B cell (primary cell): ENCODE measurements around the gene THBS4. TPM values are rescaled to one million over a fixed set of nuclear protein-coding genes. Genes with fewer than 3 reads are reported as not detected.
A peak's percentile ranks its signal among the peaks of the same experiment; 100 is the strongest.

Experiments used
- ATAC-seq: fragments of 200-7000 bp; cut with Tn5 transposase; one replicate; pipeline ENCODE4 v1.10.0; 2021; ENCODE audit warnings: low read depth, mild to moderate bottlenecking, moderate number of reproducible peaks, moderate library complexity
- CTCF ChIA-PET: fragments of 350-600 bp; sonication (Branson Sonifier 250); formaldehyde crosslinking; loops from one replicate; lab custom pipeline; 2021; ENCODE audit warnings: antibody characterized with exemption, inconsistent platforms; lab: Charles Lee
- POLR2A ChIA-PET: fragments of 350-600 bp; sonication (Branson Sonifier 250); formaldehyde crosslinking; loops from one replicate; lab custom pipeline; 2021; ENCODE audit warnings: antibody characterized with exemption; lab: Charles Lee
- DNase-seq: peaks from one replicate; pipeline ENCODE4 v3.0.0; 2013
- H2AFZ ChIP-seq: 2 replicates; pipeline ENCODE4 v1.6.1; 2012; ENCODE audit warnings: mild to moderate bottlenecking, low read depth, low read length; ENCODE audit not compliant: insufficient read depth, poor library complexity, severe bottlenecking
- H3K27ac ChIP-seq, 2 donors: 1 replicate in 1 of 2; 2 replicates in 1 of 2; pipeline ENCODE4 v1.5.1; 2012 to 2013; ENCODE audit warnings: low read length in 2 of 2, mild to moderate bottlenecking in 2 of 2, moderate library complexity in 1 of 2
- H3K27me3 ChIP-seq, 4 experiments: fragments of 200-600 bp in 1 of 4; sonication (generic) in 1 of 4; replicated peaks in 1 of 4; 1 replicate in 2 of 4; 2 replicates in 2 of 4; pipeline versions ENCODE4 v1.6.1 to v1.7.0; 2013 to 2016; ENCODE audit warnings: low read length in 3 of 4, mild to moderate bottlenecking in 2 of 4, mixed read lengths in 1 of 4, moderate library complexity in 1 of 4; ENCODE audit not compliant: insufficient read depth in 4 of 4, control insufficient read depth in 3 of 4; ENCODE audit errors: control extremely low read depth in 1 of 4
- H3K36me3 ChIP-seq, 2 experiments: replicated peaks in 1 of 2; 1 replicate in 1 of 2; 2 replicates in 1 of 2; pipeline versions ENCODE4 v1.6.1 to v1.7.1; 2013; ENCODE audit warnings: low read length in 1 of 2; ENCODE audit not compliant: insufficient read depth in 2 of 2, control insufficient read depth in 1 of 2; ENCODE audit errors: control extremely low read depth in 1 of 2, extremely low read depth in 1 of 2
- H3K4me1 ChIP-seq, 2 donors: fragments of 200-600 bp in 1 of 2; sonication (generic) in 1 of 2; 1 replicate in 1 of 2; 2 replicates in 1 of 2; pipeline versions ENCODE4 v1.5.1 to v1.6.1; 2013 to 2017; ENCODE audit warnings: low read length in 2 of 2; ENCODE audit not compliant: control insufficient read depth in 2 of 2, insufficient read depth in 2 of 2
- H3K4me2 ChIP-seq: replicated peaks from 2 replicates; pipeline ENCODE3; 2012; ENCODE audit warnings: mild to moderate bottlenecking, low read depth, low read length; ENCODE audit not compliant: poor library complexity, severe bottlenecking
- H3K4me3 ChIP-seq, 5 experiments: fragments of 200-600 bp in 1 of 5; sonication (generic) in 1 of 5; 1 replicate in 3 of 5; 2 replicates in 2 of 5; pipeline versions ENCODE4 v1.5.1 to v1.7.0; 2011 to 2016; ENCODE audit warnings: low read length in 4 of 5, mild to moderate bottlenecking in 4 of 5, low read depth in 2 of 5, control low read depth in 1 of 5, moderate library complexity in 1 of 5; ENCODE audit not compliant: insufficient read depth in 1 of 5; ENCODE audit errors: control extremely low read depth in 1 of 5, extremely low read depth in 1 of 5
- H3K79me2 ChIP-seq: fragments of 200-600 bp; sonication (generic); one replicate; pipeline ENCODE4 v1.6.0; 2016; ENCODE audit warnings: low read length; ENCODE audit not compliant: control insufficient read depth, insufficient read depth
- H3K9ac ChIP-seq: fragments of 200-600 bp; sonication (generic); 2 replicates; pipeline ENCODE4 v1.6.1; 2017; ENCODE audit warnings: mild to moderate bottlenecking, low read length, moderate library complexity
- H3K9me3 ChIP-seq, 3 donors: one replicate each; pipeline versions ENCODE4 v1.6.1 to v1.7.1; 2013; ENCODE audit warnings: low read length in 2 of 3; ENCODE audit not compliant: control insufficient read depth in 2 of 3, insufficient read depth in 1 of 3; ENCODE audit errors: control extremely low read depth in 1 of 3
- H4K20me1 ChIP-seq: 2 replicates; pipeline ENCODE4 v1.6.0; 2012; ENCODE audit warnings: mild to moderate bottlenecking, low read length; ENCODE audit not compliant: insufficient read depth, control insufficient read depth, poor library complexity, severe bottlenecking
- H3K27ac Mint-ChIP-seq: one replicate; pipeline ENCODE4 v1.8.0; 2021; ENCODE audit warnings: mixed read lengths
- H3K27me3 Mint-ChIP-seq: one replicate; pipeline ENCODE4 v1.8.0; 2021; ENCODE audit warnings: mixed read lengths
- H3K4me1 Mint-ChIP-seq: one replicate; pipeline ENCODE4 v1.8.0; 2021; ENCODE audit warnings: mixed read lengths
- H3K4me3 Mint-ChIP-seq: one replicate; pipeline ENCODE4 v1.8.0; 2021; ENCODE audit warnings: mixed read lengths
- H3K9me3 Mint-ChIP-seq: one replicate; pipeline ENCODE4 v1.8.0; 2022; ENCODE audit warnings: mixed read lengths; ENCODE audit not compliant: insufficient read depth
- EZH2 ChIP-seq: IDR thresholded peaks from 2 replicates; pipeline ENCODE4 v1.6.1; 2012; ENCODE audit warnings: borderline replicate concordance, low read depth, mild to moderate bottlenecking, moderate library complexity, low read length; ENCODE audit not compliant: insufficient read depth, poor library complexity, severe bottlenecking
- WGBS: methylation state at CpG from one replicate; pipeline ENCODE4 v1.1.5; 2013; ENCODE audit warnings: missing lambda C conversion rate; ENCODE audit not compliant: insufficient coverage; 5-methylcytosine and 5-hydroxymethylcytosine counted together
- intact Hi-C: fragments of 100-400 bp; cut with micrococcal nuclease; formaldehyde crosslinking; loops from one replicate; pipeline ENCODE4 v1.10.0; 2022
- polyA plus RNA-seq: library from polyadenylated mRNA; depleted of rRNA; stranded (reverse); fragments of >200 nt; gene quantifications from 2 replicates; pipeline ENCODE4 v1.2.3, GENCODE V29; 2012
- total RNA-seq, 2 donors: library from RNA; stranded (reverse); fragments of 120-200 nt in 1 of 2; gene quantifications; 1 replicate in 1 of 2; 2 replicates in 1 of 2; pipeline versions ENCODE4 v1.2.3 to v1.2.4, GENCODE V29; 2013 to 2022
- TF ChIP-seq, protein P1 (sequence below): fragments of 200-600 bp; IDR thresholded peaks from one replicate; pipeline ENCODE4 v1.8.0; 2022; ENCODE audit warnings: antibody characterized with exemption, mild to moderate bottlenecking

THBS4 gene
- total and polyA plus RNA-seq, 2 donors (not counting 1 experiment from before 2014, with no cell fraction given) = 0.49 to 0.57 TPM

DNA sequence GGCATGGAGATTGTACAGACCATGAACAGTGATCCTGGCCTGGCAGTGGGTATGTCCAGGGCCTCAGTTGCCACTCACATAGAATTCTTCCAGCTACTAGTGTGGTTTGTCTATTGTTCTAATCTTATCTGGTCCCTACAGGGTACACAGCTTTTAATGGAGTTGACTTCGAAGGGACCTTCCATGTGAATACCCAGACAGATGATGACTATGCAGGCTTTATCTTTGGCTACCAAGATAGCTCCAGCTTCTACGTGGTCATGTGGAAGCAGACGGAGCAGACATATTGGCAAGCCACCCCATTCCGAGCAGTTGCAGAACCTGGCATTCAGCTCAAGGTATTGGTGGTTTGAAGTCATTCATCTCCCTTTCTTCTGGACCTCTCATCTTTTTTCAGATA lies 43.8 kb downstream of the THBS4 start:
- Mint-ChIP-seq H3K4me1 (peaks cover 9% of the 10 kb centered on the region), H3K9me3 (no peaks in the 10 kb centered on the region), H3K4me3 (no peak overlapping the region), H3K27me3 (no peaks in the 10 kb centered on the region), H3K27ac (no peak overlapping the region)
- DNase-seq (no peak), ATAC-seq (no peak)
- Histone ChIP-seq H2AFZ (no peak overlapping the region), H3K79me2 (no peaks in the 10 kb centered on the region), H3K4me2 (no peak overlapping the region), H3K4me1 (peaks cover 3 to 11% of the 10 kb centered on the region in 2 donors), H3K4me3 (no peak overlapping the region), H3K27ac (no peak overlapping the region), H3K9ac (no peak overlapping the region), H3K9me3 (no peaks in the 10 kb centered on the region), H3K36me3 (no peaks in the 10 kb centered on the region), H4K20me1 (no peaks in the 10 kb centered on the region), H3K27me3 (no peaks in the 10 kb centered on the region)
- intact Hi-C loops = no loop called here
- TF ChIP-seq, protein P1, sequence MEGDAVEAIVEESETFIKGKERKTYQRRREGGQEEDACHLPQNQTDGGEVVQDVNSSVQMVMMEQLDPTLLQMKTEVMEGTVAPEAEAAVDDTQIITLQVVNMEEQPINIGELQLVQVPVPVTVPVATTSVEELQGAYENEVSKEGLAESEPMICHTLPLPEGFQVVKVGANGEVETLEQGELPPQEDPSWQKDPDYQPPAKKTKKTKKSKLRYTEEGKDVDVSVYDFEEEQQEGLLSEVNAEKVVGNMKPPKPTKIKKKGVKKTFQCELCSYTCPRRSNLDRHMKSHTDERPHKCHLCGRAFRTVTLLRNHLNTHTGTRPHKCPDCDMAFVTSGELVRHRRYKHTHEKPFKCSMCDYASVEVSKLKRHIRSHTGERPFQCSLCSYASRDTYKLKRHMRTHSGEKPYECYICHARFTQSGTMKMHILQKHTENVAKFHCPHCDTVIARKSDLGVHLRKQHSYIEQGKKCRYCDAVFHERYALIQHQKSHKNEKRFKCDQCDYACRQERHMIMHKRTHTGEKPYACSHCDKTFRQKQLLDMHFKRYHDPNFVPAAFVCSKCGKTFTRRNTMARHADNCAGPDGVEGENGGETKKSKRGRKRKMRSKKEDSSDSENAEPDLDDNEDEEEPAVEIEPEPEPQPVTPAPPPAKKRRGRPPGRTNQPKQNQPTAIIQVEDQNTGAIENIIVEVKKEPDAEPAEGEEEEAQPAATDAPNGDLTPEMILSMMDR = no peak
- TF ChIP-seq EZH2 = no peak
- ChIA-PET POLR2A (no interaction called here), CTCF (interaction anchor here (0.6 to 2.0 kb wide), 5 partner anchors 9 to 229 kb away, joined by 3 to 13 read pairs (median 4); no protein-coding TSS in a partner anchor)
- 84% methylated on average over 4 of the region's 4 CpGs for WGBS

DNA sequence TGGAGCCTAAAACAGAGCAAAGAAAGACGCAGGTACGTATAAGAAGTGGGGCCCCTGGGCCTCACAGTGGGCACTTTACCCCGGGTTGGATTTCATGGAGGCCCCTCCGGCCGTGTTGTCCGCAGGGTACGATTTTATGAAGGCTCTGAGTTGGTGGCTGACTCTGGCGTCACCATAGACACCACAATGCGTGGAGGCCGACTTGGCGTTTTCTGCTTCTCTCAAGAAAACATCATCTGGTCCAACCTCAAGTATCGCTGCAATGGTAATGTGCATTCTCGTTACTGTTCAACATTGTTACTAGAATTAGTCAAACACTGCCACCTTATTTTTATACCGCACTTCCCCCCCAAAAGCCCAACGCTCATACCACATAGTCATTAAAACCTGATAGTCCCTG lies 47.1 kb downstream of the THBS4 start:
- no peak overlapping the region for H3K9ac ChIP-seq
- H3K27me3 ChIP-seq = no peaks in the 10 kb centered on the region
- WGBS = 95% methylated on average over 14 of the region's 15 CpGs
- H3K9me3 ChIP-seq = no peaks in the 10 kb centered on the region
- no peak for DNase-seq
- H3K4me2 ChIP-seq = peak overlapping the region; percentile 67
- no peak overlapping the region for H3K4me3 ChIP-seq
- H3K79me2 ChIP-seq = no peaks in the 10 kb centered on the region
- TF ChIP-seq, protein P1 = no peak
- TF ChIP-seq EZH2 = no peak
- H3K4me1 ChIP-seq = peaks cover 3 to 11% of the 10 kb centered on the region in 2 donors
- no peaks in the 10 kb centered on the region for H3K9me3 Mint-ChIP-seq
- CTCF ChIA-PET = no interaction called here
- H3K4me3 Mint-ChIP-seq = peak overlapping the region; percentile 15
- H4K20me1 ChIP-seq = no peaks in the 10 kb centered on the region
- H3K27ac ChIP-seq = no peak overlapping the region
- H3K4me1 Mint-ChIP-seq = peaks cover 9% of the 10 kb centered on the region
- no peak for ATAC-seq
- no peaks in the 10 kb centered on the region for H3K27me3 Mint-ChIP-seq
- H2AFZ ChIP-seq = peak overlapping the region; percentile 72
- intact Hi-C loops = loop anchor here (5.0 kb wide), 1 partner anchor 155 kb away; no protein-coding TSS in a partner anchor
- H3K27ac Mint-ChIP-seq = no peak overlapping the region
- POLR2A ChIA-PET = interaction anchor here (0.7 kb wide), 1 partner anchor 225 kb away, joined by 4 read pairs; no protein-coding TSS in a partner anchor
- H3K36me3 ChIP-seq = no peaks in the 10 kb centered on the region
